SW 1271 (cell line): Measurements from ENCODE around the gene PCF11.
"Not testable (repeated sequence)": the region's sequence is repeated elsewhere in the genome, so short reads cannot be mapped to it uniquely, and the experiment has no call there.

ENCODE experiments used
- DNase-seq, 2 experiments: peaks; one replicate each; lab custom pipeline; 2025; lab: John Stamatoyannopoulos, UW

The PCF11 gene

GRCh38 chr11:83191491-83191890 lies 34.6 kb downstream of the PCF11 start:
- no peak for DNase-seq

DNA sequence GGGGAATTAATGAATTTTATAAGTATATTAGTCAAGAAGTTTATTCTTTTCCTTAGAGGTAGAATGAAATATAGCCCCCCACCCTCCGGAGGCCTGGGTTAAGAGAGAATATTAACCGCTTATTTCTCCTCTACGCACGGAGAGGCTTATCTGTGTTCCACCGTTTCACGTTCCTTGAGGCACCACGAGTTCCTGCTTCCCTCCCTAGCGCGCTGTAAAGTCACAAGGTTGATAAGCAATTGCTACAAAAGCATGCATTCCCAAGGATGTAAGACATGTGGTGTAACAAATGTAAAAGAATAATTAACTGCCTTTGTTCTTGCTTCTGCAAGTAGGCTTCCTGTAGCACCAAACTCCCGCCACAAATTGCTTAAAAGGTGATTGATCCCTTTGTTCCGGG lies 35.1 kb downstream of the PCF11 start:
- no peak for DNase-seq

GRCh38 chr11:83192606-83193245 lies 35.8 kb downstream of the PCF11 start:
- no peak for DNase-seq

DNA sequence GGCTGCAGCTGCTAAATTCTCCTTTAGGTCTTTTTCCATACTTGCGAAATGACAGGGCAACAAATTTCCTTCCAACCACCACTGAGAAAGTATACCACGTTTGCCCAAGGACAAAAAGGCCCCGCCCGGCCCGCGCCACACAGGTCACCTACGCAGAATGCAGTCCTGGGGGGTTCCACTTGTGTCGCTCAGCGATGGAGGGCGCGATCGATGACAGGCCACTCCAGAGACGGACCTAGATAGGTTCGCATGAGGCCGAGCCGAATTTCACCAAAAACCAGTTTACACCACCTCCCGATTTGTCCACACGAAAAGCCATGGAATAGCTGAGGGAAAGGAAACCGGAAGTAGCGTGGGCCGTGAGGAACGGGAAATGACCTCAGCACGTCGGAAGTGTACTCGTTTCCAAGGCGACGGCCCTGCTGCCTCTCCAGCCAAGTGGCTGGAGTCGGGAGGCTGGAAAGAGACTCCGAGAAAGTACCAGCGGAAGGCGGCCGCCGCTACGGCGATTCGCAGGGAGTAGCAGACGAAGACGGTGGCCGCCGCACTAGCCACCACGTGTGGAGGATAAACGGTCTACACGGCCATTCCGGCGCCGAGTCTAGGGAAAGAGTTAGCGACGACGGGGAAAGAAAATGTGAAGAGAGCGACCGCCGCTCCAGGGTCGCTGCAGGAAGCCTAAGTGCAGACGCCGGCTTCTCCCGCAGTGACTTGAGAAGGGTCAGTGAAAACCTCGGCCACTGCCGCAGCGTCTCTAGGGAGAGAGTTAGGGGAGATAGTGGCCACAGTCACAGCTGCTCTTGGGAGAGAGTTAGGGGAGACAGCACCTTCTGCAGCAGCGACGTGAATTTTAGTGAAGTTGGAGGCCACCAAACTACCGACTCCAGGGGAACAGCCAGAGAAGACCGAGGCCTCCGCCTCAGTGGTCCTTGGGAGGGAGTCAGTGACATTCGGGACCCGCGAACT lies 36.7 kb downstream of the PCF11 start, which contains the start of gene ANKRD42:
Gene ANKRD42, plus strand, starts transcription at position 398 of the 966 bp plus-strand sequence. CDS start 959 bp downstream, outside the sequence.
- DNase-seq, result peak; percentile 91 to 97

DNA sequence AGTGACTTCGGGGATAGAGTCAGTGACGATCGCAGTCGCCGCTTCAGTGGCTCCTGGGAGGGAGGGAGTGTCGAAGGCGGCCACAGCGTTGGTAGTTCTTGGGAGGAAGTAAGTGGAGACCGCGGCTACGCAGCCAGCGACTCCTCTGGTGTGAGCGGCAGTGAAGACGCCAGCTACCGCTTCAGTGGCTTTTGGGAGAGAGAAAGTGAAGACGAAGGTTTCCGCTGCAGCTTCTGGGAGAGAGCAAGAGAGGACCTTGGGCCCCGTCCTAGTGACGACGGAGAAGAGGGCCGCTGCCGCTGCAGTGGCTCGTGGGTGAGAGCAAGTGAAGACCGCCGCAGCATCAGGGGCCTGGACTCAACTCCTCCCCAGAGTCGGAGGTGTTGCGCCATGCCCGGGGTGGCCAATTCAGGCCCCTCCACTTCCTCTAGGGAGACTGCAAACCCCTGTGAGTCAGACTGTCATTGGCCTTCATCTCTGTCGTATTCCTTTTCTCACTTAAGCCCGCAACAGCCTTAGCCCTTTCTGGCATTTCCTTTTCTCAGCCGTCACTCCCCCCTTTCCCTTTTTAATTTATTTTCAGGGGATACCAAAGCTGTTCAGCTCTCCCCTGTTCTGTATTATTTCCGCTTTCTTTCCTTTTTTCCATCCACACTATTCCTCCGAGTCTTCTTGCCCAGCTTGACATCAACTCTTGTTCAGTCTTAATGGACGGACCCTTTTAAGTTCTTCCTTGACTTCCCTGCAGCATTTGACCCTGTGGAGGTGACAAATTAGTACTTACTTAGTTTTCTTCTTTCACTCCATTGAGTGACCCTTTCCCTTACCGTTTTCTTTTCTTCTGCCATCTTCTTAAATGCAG lies 37.6 kb downstream of the PCF11 start:
- DNase-seq, result peak; percentile 36 to 75

- no peak for DNase-seq
Measured at GRCh38 chr11:83195143-83195466, 38.2 kb downstream of the PCF11 start.

DNA sequence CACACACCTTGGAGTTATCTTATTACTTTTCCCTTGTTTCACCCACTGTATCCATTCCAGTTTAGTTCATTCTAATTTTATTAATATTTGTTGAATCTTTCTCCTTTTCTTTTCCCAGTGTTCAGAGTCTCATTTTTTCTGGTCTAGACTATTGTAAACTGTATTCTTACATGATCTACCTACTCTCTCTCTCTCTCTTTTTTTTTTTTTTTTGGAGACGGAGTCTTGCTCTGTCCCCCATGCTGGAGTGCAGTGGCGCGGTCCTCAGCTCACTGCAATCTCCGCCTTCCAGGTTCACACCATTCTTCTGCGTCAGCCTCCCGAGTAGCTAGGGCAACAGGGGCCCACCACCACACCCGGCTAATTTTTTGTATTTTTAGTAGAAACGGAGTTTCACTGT lies 38.7 kb downstream of the PCF11 start:
- DNase-seq, result no peak

GRCh38 chr11:83200035-83200434 lies 43.1 kb downstream of the PCF11 start:
- DNase-seq, result no peak

GRCh38 chr11:83205608-83206185 lies 48.8 kb downstream of the PCF11 start:
- DNase-seq, result no peak

- DNase-seq, result no peak
Measured at GRCh38 chr11:83206221-83206620, 49.3 kb downstream of the PCF11 start.

GRCh38 chr11:83206771-83207382 lies 49.9 kb downstream of the PCF11 start:
- not testable (repeated sequence) for DNase-seq

GRCh38 chr11:83219095-83219494 lies 62.2 kb downstream of the PCF11 start:
- no peak for DNase-seq

GRCh38 chr11:83220260-83220659 lies 63.3 kb downstream of the PCF11 start:
- no peak for DNase-seq

DNA sequence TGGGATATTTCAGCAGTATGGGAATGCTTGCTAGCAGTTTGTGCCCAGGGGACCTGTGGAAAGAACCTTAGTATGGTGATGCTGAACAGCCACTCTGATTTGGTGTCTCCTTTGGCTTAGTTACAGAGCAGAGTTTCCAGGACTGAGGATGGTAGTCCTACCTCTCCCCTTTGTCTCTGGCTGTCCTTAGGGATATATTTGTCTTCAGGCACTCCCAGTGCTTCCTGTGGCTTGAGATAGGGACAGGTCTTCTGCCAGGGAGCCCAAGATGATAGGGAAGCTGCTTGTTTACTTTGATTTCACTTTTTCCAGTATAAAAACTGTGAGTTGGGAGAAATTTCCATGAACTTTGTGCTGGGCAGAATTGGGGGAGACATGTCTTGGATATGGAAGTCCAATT lies 64.8 kb downstream of the PCF11 start:
- no peak for DNase-seq

DNA sequence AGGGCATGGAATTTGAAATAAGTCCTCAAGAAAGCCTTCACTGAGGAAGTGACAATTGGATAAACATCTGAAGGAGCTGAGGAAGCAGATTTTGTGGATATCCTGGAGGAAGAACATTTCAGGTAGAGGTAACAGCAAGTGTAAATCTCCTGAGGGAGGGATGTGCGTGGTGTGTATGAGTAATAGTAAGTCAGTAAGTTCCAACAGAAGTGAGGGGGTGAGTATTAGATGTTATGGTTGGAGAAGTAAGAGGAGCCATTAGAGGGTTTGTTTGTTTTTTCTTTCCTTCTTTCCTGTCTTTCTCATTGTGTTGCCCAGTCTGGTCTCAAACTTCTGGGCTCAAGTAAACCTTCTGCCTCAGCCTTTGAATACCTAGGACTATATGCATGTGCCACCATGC lies 65.6 kb downstream of the PCF11 start:
- no peak for DNase-seq

DNA sequence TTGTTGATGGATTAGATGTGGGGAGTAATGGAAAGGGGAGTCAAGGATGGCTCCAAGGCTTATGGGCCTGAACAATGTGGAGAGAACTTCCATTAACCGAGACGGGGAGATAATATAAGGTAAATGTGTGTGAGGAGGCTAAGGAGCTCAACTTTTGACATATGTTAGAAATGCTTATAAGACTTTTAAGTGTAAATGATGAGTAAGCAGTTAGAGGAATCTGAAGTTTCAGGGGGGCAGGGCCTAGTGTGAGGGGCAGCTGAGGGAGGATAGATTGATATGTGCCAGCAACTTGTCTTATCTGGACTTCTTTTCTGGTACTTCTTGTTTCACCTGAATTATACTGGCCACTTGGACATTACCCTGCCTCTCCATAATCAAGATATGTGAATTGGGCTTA lies 66.5 kb downstream of the PCF11 start:
- no peak for DNase-seq

DNA sequence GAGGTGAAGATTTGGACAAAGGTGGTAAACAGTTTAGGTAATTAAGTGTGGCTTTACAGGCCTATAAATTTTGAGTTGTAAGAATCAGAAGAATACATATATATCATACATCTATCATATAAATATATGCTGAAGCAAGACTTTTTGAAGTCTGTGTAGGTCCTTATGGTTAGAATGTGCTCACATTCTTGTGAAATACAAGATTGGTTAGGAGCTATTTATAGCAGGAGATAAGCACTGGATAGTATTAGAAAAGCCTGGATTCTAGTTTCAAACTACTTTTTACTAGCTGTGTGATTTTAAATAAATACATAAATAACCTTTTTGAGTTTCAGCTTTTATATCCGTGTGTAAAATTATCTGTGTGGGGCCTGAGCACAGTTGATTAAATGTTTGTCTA lies 78.9 kb downstream of the PCF11 start:
- DNase-seq, result no peak
